ENCODE data around the gene AP2A2. TPM values are rescaled to one million over a fixed set of nuclear protein-coding genes. Genes with fewer than 3 reads are reported as not detected.

The AP2A2 gene
- polyA plus RNA-seq, 3 donors: 5.7 to 61.0 (median 8.2) TPM

- H3K9me3 Mint-ChIP-seq: peaks cover 0 to under 1% (median 0%) of the 10 kb centered on the region in 7 donors
- Histone ChIP-seq H3K79me2 (ENCODE audit: insufficient read depth, low read length) (no peaks in the 10 kb centered on the region), H3K4me3 (replicated peaks in 1 of 3; ENCODE audit: low read depth in 2 of 3, low read length in 3 of 3) (no peak overlapping the region), H3K9me3 (replicated peaks in 1 of 2; ENCODE audit: control insufficient read depth in 1 of 2, insufficient read depth in 1 of 2, low read length in 2 of 2) (no peaks in the 10 kb centered on the region), H3K4me2 (replicated peaks; ENCODE audit: extremely low read depth, low read length, poor library complexity, severe bottlenecking) (no peak overlapping the region), H3K27me3 (ENCODE audit: control insufficient read depth in 2 of 2, insufficient read depth in 2 of 2, low read length in 2 of 2) (no peaks in the 10 kb centered on the region), H2AFZ (ENCODE audit: insufficient read depth, low read depth, low read length, poor library complexity, severe bottlenecking) (no peak overlapping the region), H3K36me3 (replicated peaks in 1 of 2; ENCODE audit: control insufficient read depth in 1 of 2, insufficient read depth in 2 of 2, low read length in 2 of 2) (no peaks in the 10 kb centered on the region), H4K20me1 (ENCODE audit: insufficient read depth, low read length) (no peaks in the 10 kb centered on the region), H3K4me1 (ENCODE audit: control insufficient read depth in 1 of 2, insufficient read depth in 2 of 2, low read length in 2 of 2) (no peaks in the 10 kb centered on the region), H3K27ac (ENCODE audit: low read depth in 1 of 2, low read length in 2 of 2) (no peak overlapping the region), H3K9ac (ENCODE audit: insufficient read depth, low read length, poor library complexity, severe bottlenecking) (no peak overlapping the region)
- no peak overlapping the region for H3K27ac Mint-ChIP-seq
- H3K4me3 Mint-ChIP-seq: no peak overlapping the region
- H3K4me1 Mint-ChIP-seq: no peaks in the 10 kb centered on the region
- no peak for DNase-seq
- TF ChIP-seq CTCF (IDR thresholded peaks at IDR 0.05): no peak
- H3K27me3 Mint-ChIP-seq (ENCODE audit: low read depth in 3 of 3): peaks cover 0 to 4% (median 3%) of the 10 kb centered on the region in 3 donors
- WGBS (ENCODE audit: insufficient coverage): 94% methylated on average over 23 of the region's 26 CpGs
- intact Hi-C loops (cut with micrococcal nuclease): no loop called here
- no peaks in the 10 kb centered on the region for H3K36me3 Mint-ChIP-seq
These were observed 111.9 kb downstream of the AP2A2 start for GRCh38 chr11:1037506-1038055.

GRCh38 chr11:1038361-1038760 is 112.7 kb downstream of the AP2A2 start:
- no peak for DNase-seq

More at GRCh38 chr11:1038361-1038760, 112.7 kb downstream of the AP2A2 start:
- H3K79me2 ChIP-seq (ENCODE audit: insufficient read depth, low read length): no peaks in the 10 kb centered on the region
- Mint-ChIP-seq H3K27ac (no peak overlapping the region), H3K4me1 (no peaks in the 10 kb centered on the region), H3K9me3 (no peaks in the 10 kb centered on the region), H3K36me3 (no peaks in the 10 kb centered on the region), H3K27me3 (ENCODE audit: low read depth in 3 of 3) (peaks cover under 1 to 4% (median 4%) of the 10 kb centered on the region in 3 donors), H3K4me3 (no peak overlapping the region)
- H3K27me3 ChIP-seq (ENCODE audit: control insufficient read depth in 2 of 2, insufficient read depth in 2 of 2, low read length in 2 of 2): no peaks in the 10 kb centered on the region
- H3K4me1 ChIP-seq (ENCODE audit: control insufficient read depth in 1 of 2, insufficient read depth in 2 of 2, low read length in 2 of 2): no peaks in the 10 kb centered on the region
- H3K27ac ChIP-seq (ENCODE audit: low read depth in 1 of 2, low read length in 2 of 2): no peak overlapping the region
- H3K36me3 ChIP-seq (replicated peaks in 1 of 2; ENCODE audit: control insufficient read depth in 1 of 2, insufficient read depth in 2 of 2, low read length in 2 of 2): no peaks in the 10 kb centered on the region
- H3K9me3 ChIP-seq (replicated peaks in 1 of 2; ENCODE audit: control insufficient read depth in 1 of 2, insufficient read depth in 1 of 2, low read length in 2 of 2): no peaks in the 10 kb centered on the region
- H4K20me1 ChIP-seq (ENCODE audit: insufficient read depth, low read length): no peaks in the 10 kb centered on the region
- no peak overlapping the region for H2AFZ ChIP-seq (ENCODE audit: insufficient read depth, low read depth, low read length, poor library complexity, severe bottlenecking)
- TF ChIP-seq CTCF (IDR thresholded peaks at IDR 0.05): no peak
- no peak overlapping the region for H3K4me3 ChIP-seq (replicated peaks in 1 of 3; ENCODE audit: low read depth in 2 of 3, low read length in 3 of 3)
- intact Hi-C loops (cut with micrococcal nuclease): no loop called here
- no peak overlapping the region for H3K9ac ChIP-seq (ENCODE audit: insufficient read depth, low read length, poor library complexity, severe bottlenecking)
- no peak overlapping the region for H3K4me2 ChIP-seq (replicated peaks; ENCODE audit: extremely low read depth, low read length, poor library complexity, severe bottlenecking)
- 93% methylated on average over 10 of the region's 10 CpGs for WGBS (ENCODE audit: insufficient coverage)

All from CD14-positive monocyte (primary cell).